ENCODE data around the gene SORBS2. TPM values are rescaled to one million over a fixed set of nuclear protein-coding genes. Genes with fewer than 3 reads are reported as not detected.

The SORBS2 gene
- total RNA-seq, 1 donor from 2014 or later = 60.4 TPM

DNA sequence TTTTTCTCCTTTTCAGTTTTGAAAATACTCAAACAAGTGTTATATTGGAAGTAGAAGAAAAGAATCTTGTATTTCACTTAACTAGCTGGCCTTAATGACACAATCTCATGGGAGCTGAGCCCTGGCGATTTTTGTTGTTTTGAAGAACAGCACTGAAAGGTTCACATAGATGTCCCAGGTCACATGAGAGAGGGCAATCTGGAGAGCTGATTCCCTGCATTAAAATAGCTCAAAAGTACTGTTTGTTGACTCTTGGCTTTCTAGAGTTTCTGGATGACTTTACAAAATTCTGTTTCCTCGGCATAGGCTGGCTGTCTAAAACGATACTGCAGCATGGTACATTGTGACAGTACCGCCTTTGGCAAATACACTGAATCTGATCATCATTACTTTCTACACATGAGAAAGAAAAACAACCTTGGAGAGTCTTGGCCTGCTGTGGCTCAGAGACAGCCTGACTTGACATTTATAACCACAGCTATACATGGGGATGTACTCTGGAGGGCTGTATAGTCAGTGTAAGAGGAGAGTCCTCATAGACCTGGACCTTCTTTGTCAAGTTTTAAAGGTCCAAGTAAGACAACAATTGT is 156.9 kb downstream of the SORBS2 start:
- H3K9me3 ChIP-seq = no peaks in the 10 kb centered on the region
- intact Hi-C loops (cut with DNase I) = no loop called here
- TF ChIP-seq, protein P1, sequence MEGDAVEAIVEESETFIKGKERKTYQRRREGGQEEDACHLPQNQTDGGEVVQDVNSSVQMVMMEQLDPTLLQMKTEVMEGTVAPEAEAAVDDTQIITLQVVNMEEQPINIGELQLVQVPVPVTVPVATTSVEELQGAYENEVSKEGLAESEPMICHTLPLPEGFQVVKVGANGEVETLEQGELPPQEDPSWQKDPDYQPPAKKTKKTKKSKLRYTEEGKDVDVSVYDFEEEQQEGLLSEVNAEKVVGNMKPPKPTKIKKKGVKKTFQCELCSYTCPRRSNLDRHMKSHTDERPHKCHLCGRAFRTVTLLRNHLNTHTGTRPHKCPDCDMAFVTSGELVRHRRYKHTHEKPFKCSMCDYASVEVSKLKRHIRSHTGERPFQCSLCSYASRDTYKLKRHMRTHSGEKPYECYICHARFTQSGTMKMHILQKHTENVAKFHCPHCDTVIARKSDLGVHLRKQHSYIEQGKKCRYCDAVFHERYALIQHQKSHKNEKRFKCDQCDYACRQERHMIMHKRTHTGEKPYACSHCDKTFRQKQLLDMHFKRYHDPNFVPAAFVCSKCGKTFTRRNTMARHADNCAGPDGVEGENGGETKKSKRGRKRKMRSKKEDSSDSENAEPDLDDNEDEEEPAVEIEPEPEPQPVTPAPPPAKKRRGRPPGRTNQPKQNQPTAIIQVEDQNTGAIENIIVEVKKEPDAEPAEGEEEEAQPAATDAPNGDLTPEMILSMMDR (IDR thresholded peaks at IDR 0.05) = no peak
- no peak for TF ChIP-seq POLR2AphosphoS5 (IDR thresholded peaks at IDR 0.05; ENCODE audit: insufficient read depth in 1 of 2, low read depth in 1 of 2)
- no peak for TF ChIP-seq POLR2A (IDR thresholded peaks at IDR 0.05)
- no peaks in the 10 kb centered on the region for H3K27me3 ChIP-seq
- peak overlapping the region in 1 of 2 donors; percentile 31 for H3K4me3 ChIP-seq
- no peaks in the 10 kb centered on the region for H3K4me1 ChIP-seq
- H3K27ac ChIP-seq = peak overlapping the region; percentile 49
- no peak for DNase-seq (ENCODE audit: extremely low spot score in 2 of 2)
- H3K36me3 ChIP-seq = no peaks in the 10 kb centered on the region

DNA sequence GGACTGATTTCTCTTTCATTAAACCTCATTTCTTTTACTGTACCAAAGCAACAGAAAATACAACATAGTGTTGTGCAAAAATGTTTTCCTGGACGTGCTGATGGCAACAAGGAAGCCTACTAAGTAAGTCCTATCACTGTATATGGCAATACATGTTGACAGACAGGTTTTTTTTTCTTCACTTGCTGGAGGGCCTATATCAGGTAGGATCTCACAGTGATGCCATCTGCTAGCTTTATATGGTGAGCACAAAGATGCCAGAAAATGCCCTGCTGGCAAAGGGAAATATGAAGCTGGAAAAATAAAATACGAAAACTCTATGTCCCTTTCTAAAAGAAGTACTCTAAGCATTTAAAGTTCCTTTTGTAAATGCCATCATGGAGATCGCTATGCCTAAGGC is 157.7 kb downstream of the SORBS2 start:
- TF ChIP-seq POLR2A (IDR thresholded peaks at IDR 0.05) = no peak
- TF ChIP-seq, protein P1 (IDR thresholded peaks at IDR 0.05) = no peak
- TF ChIP-seq POLR2AphosphoS5 (IDR thresholded peaks at IDR 0.05; ENCODE audit: insufficient read depth in 1 of 2, low read depth in 1 of 2) = no peak
- no peaks in the 10 kb centered on the region for H3K27me3 ChIP-seq
- peak overlapping the region in 1 of 2 donors; percentile 1 for H3K4me3 ChIP-seq
- H3K9me3 ChIP-seq = no peaks in the 10 kb centered on the region
- H3K36me3 ChIP-seq = no peaks in the 10 kb centered on the region
- no peak for DNase-seq (ENCODE audit: extremely low spot score in 2 of 2)
- intact Hi-C loops (cut with DNase I) = no loop called here
- H3K4me1 ChIP-seq = no peaks in the 10 kb centered on the region
- H3K27ac ChIP-seq = peak overlapping the region; percentile 49

DNA sequence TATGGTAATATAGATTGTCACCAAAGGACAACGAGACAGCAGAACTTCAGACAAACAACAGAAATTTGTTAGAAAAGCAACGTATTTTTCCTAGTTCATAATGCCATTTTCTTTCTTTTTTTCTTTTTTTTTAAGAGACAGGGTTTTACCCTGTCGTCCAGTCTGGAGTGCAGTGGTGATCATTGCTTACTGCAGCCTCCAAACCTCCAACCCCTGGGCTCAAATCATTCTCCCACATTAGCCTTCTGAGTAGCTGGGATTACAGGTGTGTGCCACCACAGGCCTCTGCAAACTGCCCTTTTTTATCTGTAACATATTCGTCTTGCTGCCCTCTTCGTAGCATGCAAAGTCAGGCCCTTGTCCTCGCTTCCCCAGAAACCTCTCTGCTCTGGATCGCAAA is 160.1 kb downstream of the SORBS2 start:
- Histone ChIP-seq H3K4me1 (no peaks in the 10 kb centered on the region), H3K36me3 (no peaks in the 10 kb centered on the region)

DNA sequence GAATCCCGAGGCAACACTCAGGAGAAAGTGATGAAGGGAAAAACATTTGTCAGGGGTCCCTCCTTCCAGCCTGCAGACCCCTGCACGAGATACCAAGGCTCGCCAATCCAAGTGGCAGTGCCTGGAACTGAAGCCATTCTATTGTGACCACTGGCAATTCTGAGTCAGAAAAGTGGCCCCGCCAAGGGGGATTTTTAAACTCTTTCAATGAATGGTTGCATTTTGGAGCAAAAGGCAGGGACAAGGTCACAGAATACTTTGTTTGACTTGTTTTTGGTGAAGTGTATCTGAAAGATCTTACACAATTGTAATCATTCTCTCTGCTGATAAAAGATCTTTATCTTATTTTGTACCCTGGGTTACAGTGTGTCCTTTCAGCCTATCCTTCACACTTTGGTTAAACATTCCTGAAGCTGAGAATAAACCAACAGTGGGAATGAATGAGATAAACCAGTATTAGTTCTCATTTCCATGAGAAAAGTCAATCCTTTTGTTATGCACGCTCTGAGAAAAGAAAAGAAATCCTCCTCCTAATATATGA is 160.8 kb downstream of the SORBS2 start:
- Histone ChIP-seq H3K27ac (no peak overlapping the region), H3K4me3 (no peak overlapping the region), H3K9me3 (no peaks in the 10 kb centered on the region), H3K36me3 (no peaks in the 10 kb centered on the region), H3K27me3 (no peaks in the 10 kb centered on the region), H3K4me1 (no peaks in the 10 kb centered on the region)
- TF ChIP-seq POLR2A (IDR thresholded peaks at IDR 0.05) = no peak
- intact Hi-C loops (cut with DNase I) = no loop called here
- DNase-seq (ENCODE audit: extremely low spot score in 2 of 2) = no peak

More for the DNA sequence above, 160.1 kb downstream of the SORBS2 start:
- Histone ChIP-seq H3K4me3 (no peak overlapping the region), H3K9me3 (no peaks in the 10 kb centered on the region), H3K27me3 (no peaks in the 10 kb centered on the region), H3K27ac (no peak overlapping the region)
- TF ChIP-seq POLR2AphosphoS5 (IDR thresholded peaks at IDR 0.05; ENCODE audit: insufficient read depth in 1 of 2, low read depth in 1 of 2) = no peak
- no peak for TF ChIP-seq POLR2A (IDR thresholded peaks at IDR 0.05)
- TF ChIP-seq, protein P1 (IDR thresholded peaks at IDR 0.05) = no peak
- no peak for DNase-seq (ENCODE audit: extremely low spot score in 2 of 2)
- intact Hi-C loops (cut with DNase I) = no loop called here

DNA sequence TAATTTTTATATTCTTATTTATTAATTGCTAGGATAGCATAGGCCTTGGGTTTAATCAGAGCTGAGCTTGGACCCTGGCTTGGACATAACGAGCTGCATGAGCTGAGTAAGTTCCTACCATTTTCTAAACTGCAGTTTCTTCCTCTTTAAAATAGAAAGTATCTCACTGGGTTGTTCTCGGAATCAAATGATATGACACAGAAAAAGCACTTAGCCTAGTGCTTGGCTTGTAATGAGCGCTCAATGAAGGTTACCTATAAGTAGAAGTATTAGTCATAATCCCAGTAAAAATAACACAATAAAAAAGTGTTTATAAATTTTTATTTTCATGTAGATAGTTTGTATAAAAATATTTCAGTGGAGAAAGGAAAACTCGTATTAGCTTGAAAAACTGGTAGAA is 163.4 kb downstream of the SORBS2 start:
- intact Hi-C loops (cut with DNase I) = no loop called here
- no peak for DNase-seq (ENCODE audit: extremely low spot score in 2 of 2)
- Histone ChIP-seq H3K4me3 (no peak overlapping the region), H3K27me3 (no peaks in the 10 kb centered on the region), H3K9me3 (no peaks in the 10 kb centered on the region), H3K27ac (no peak overlapping the region), H3K36me3 (no peaks in the 10 kb centered on the region), H3K4me1 (no peaks in the 10 kb centered on the region)
- TF ChIP-seq, protein P1 (IDR thresholded peaks at IDR 0.05) = no peak
- TF ChIP-seq POLR2AphosphoS5 (IDR thresholded peaks at IDR 0.05; ENCODE audit: insufficient read depth in 1 of 2, low read depth in 1 of 2) (no peak), POLR2A (IDR thresholded peaks at IDR 0.05) (no peak)
